Fibroblast of villous mesenchyme (primary cell): ENCODE data around the gene NRG3. TPM values are rescaled to one million over a fixed set of nuclear protein-coding genes. Genes with fewer than 3 reads are reported as not detected.
A peak's percentile ranks its signal among the peaks of the same experiment; 100 is the strongest.

Experiments
- DNase-seq: peaks from one replicate; pipeline ENCODE4 v3.0.0-alpha.2; 2010; ENCODE audit warnings: low read depth
- H3K4me3 ChIP-seq: 2 replicates; pipeline ENCODE4 v1.5.1; 2011; ENCODE audit warnings: low read depth, mild to moderate bottlenecking, low read length
- total RNA-seq: library from RNA; depleted of rRNA; stranded (reverse); fragments of >200 nt; gene quantifications from 2 replicates; pipeline ENCODE4 v1.2.3, GENCODE V29; 2012
- TF ChIP-seq, protein P1 (sequence below): IDR thresholded peaks from 2 replicates; pipeline ENCODE4 v1.5.1; 2012; ENCODE audit warnings: low read depth, mild to moderate bottlenecking, low read length; ENCODE audit not compliant: insufficient read depth

Gene NRG3
- total RNA-seq, 1 donor: not detected

DNA sequence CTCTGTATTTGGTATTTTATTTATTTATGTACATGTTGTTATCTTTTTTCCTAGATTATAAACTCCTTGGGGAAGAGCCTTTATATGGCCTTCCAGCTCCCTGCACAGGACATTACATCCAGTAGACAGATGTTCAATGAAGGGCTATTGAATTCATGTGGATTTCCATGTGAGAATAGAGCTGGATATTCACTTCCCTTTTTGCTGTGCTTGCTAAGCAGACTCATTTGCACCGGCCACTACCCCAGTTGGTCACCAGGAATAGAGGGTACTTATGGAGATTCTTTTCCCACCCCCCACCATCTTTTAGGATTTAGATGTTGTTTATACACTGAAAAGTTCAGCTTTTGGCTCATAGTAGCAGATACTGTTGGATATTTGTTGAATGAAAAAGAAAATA, 374.1 kb downstream of the NRG3 start:
- DNase-seq: no peak
- TF ChIP-seq, protein P1, sequence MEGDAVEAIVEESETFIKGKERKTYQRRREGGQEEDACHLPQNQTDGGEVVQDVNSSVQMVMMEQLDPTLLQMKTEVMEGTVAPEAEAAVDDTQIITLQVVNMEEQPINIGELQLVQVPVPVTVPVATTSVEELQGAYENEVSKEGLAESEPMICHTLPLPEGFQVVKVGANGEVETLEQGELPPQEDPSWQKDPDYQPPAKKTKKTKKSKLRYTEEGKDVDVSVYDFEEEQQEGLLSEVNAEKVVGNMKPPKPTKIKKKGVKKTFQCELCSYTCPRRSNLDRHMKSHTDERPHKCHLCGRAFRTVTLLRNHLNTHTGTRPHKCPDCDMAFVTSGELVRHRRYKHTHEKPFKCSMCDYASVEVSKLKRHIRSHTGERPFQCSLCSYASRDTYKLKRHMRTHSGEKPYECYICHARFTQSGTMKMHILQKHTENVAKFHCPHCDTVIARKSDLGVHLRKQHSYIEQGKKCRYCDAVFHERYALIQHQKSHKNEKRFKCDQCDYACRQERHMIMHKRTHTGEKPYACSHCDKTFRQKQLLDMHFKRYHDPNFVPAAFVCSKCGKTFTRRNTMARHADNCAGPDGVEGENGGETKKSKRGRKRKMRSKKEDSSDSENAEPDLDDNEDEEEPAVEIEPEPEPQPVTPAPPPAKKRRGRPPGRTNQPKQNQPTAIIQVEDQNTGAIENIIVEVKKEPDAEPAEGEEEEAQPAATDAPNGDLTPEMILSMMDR: no peak
- H3K4me3 ChIP-seq: no peak overlapping the region

DNA sequence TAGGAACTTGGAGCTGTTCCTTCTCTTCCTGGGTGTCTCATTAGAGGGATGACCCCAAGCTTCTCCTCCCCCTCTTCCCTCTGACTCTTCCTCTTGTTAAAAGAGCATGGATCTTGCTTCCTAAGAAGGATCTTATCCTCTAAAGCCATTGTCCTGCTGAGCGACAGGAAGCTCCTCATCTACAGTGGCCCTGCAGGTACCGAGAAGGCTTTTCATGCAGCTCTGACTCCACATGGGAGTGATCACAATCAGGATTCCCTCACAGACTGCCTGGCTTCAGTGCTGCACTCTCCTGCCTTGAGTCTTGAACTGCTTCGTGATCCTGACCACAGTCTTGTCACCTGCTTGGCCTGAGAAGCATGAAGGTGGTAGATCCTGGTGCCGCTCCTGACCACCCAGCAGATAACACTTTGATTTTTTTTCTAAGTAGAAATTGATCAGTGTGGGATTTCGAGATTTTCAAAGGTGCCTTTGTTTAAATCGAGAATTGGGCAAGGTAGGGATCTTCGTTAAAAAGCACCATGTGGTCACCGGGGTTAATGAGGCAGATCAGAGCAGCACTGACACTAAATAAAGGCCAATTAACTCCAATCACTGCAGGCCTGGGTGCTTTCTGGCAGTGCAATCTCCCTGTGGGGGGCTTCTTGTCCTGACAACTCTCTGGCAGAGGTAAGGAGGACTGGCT, 376.4 kb downstream of the NRG3 start:
- no peak for DNase-seq
- TF ChIP-seq, protein P1: no peak
- H3K4me3 ChIP-seq: no peak overlapping the region

DNA sequence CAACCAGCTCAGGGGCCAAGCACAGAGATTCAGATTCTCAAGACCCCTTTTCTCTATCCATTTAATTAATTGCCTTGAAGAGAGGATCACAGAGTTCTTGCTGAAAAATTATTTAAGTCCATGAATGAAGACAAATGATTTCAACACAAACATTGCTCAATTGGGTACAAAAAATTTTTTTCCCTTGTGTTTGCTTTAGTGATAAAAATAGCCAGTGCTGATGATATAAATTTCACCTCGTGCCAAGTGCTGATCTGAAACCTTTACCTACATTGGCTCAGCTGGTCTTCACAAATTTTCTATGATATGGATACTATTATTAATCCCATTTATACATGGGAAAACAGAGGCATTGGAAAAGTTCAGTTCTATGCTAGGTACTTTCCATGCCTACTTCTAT, 377.1 kb downstream of the NRG3 start:
- TF ChIP-seq, protein P1: no peak
- peak; percentile 16 for DNase-seq
- no peak overlapping the region for H3K4me3 ChIP-seq

DNA sequence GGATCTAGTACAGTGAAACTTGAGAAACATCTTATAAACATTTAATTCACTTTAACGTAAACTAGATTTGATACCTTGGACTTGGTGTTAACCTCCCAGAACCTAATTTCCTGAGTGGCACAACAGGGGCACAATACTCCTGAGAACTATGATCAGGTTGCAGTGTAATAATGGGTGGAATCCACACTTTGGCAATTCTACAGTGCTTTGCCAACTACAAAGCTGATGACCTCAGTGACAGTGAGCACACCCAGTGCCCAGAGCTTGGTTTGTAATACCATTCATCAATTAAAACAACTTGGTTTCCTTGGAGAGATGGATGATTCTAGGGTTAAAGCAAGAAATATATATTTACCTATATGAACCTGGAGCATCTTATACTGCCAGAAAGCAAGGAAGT, 379.2 kb downstream of the NRG3 start:
- TF ChIP-seq, protein P1: no peak
- no peak overlapping the region for H3K4me3 ChIP-seq
- no peak for DNase-seq

DNA sequence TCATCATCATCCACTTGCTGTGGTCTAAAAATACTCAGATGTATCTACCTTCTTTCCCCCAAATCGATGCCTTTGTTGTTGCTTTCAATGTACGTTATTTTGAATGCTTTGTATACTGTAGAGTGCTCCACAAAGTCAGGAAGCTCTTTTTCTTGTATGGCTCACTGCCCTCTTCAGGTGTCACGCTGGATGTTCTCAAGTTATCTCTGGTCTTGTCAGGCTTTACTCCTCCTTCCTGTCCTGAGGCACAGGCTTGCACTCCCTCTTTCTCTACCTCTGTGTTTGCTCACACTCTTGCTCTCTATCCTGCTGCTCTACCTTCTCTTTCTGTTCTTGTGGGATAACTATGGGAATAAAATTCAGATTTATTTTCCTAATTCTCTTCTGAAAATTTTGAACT, 381.3 kb downstream of the NRG3 start:
- TF ChIP-seq, protein P1: no peak
- DNase-seq: no peak

DNA sequence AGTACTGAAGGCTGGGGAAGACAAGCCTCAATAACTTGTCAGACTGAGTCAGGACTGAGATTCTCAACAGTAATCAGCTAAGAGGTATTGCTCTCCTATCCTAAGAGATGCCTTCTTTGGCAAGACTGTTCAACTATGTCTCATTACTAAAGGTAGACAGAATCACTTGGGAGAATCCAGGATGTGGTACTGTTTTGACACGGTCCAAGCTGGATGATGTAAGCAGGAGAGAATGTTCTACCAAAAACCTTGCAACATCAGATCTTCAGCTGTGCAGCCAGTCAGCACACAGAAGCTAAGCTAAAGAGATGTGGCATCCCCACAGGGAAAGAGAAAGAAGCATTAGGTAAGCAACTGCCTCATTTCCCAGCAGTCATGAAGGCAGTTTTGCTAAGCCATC, 391.4 kb downstream of the NRG3 start:
- peak; percentile 45 for DNase-seq

More for the DNA sequence above, 381.3 kb downstream of the NRG3 start:
- H3K4me3 ChIP-seq: no peak overlapping the region

More for the DNA sequence above, 391.4 kb downstream of the NRG3 start:
- H3K4me3 ChIP-seq: no peak overlapping the region
- TF ChIP-seq, protein P1: no peak
